ENCODE measurements around the gene GIMD1. TPM values are rescaled to one million over a fixed set of nuclear protein-coding genes. Genes with fewer than 3 reads are reported as not detected.

GIMD1 gene
- total and polyA plus RNA-seq, 4 donors: not detected

- 83% methylated on average over 1 of the region's 1 CpG for WGBS
- no peak for DNase-seq (ENCODE audit: low spot score)
- no peak overlapping the region for H3K9ac ChIP-seq (ENCODE audit: low read depth in 1 of 2, low read length in 2 of 2)
- no peaks in the 10 kb centered on the region for H3K27me3 ChIP-seq (ENCODE audit: control insufficient read depth in 4 of 4, insufficient read depth in 4 of 4, low read length in 3 of 4)
- H3K9me3 ChIP-seq (ENCODE audit: control insufficient read depth in 4 of 4, low read length in 3 of 4): no peaks in the 10 kb centered on the region
- H3K4me3 ChIP-seq (ENCODE audit: low read depth in 1 of 3, low read length in 3 of 3): no peak overlapping the region
- no peak overlapping the region for H3K27ac ChIP-seq (ENCODE audit: low read depth in 1 of 2, low read length in 2 of 2)
- H3K4me1 ChIP-seq (ENCODE audit: control insufficient read depth in 4 of 4, insufficient read depth in 4 of 4, low read length in 3 of 4): no peaks in the 10 kb centered on the region
- H3K36me3 ChIP-seq (ENCODE audit: control insufficient read depth in 4 of 4, insufficient read depth in 3 of 4, low read depth in 1 of 4, low read length in 3 of 4): peaks cover 3 to 12% (median 9%) of the 10 kb centered on the region in 4 donors
- TF ChIP-seq EGR1 (IDR thresholded peaks at IDR 0.05; ENCODE audit: low read depth in 2 of 2) (no peak), CTCF (IDR thresholded peaks at IDR 0.05; ENCODE audit: low read depth, low read length, missing input control) (no peak), SP1 (IDR thresholded peaks at IDR 0.05) (no peak), GABPA (IDR thresholded peaks at IDR 0.05 in 1 of 2, conservative IDR thresholded peaks at IDR 0.05 in 1 of 2) (no peak)
Measured at GRCh38 chr4:106347167-106347566, 21.4 kb downstream of the GIMD1 start.

- 89% methylated on average over 1 of the region's 1 CpG for WGBS
- no peak for TF ChIP-seq RXRA (IDR thresholded peaks at IDR 0.05)
- TF ChIP-seq HNF4G (IDR thresholded peaks at IDR 0.05): no peak
- no peak for TF ChIP-seq ZBTB33 (IDR thresholded peaks at IDR 0.05)
- TF ChIP-seq HNF4A (conservative IDR thresholded peaks at IDR 0.05): no peak
- TF ChIP-seq EGR1 (IDR thresholded peaks at IDR 0.05; ENCODE audit: low read depth in 2 of 2): no peak
- no peak for TF ChIP-seq REST (IDR thresholded peaks at IDR 0.05)
- no peak for TF ChIP-seq FOXA1 (IDR thresholded peaks at IDR 0.05)
- TF ChIP-seq JUND (IDR thresholded peaks at IDR 0.05): no peak
- TF ChIP-seq ATF3 (IDR thresholded peaks at IDR 0.05): no peak
- TF ChIP-seq MAX (IDR thresholded peaks at IDR 0.05): no peak
- no peak for TF ChIP-seq TAF1 (conservative IDR thresholded peaks at IDR 0.05)
- no peak for TF ChIP-seq SP1 (IDR thresholded peaks at IDR 0.05)
- Histone ChIP-seq H3K27me3 (ENCODE audit: control insufficient read depth in 4 of 4, insufficient read depth in 4 of 4, low read length in 3 of 4) (no peaks in the 10 kb centered on the region), H3K4me3 (ENCODE audit: low read depth in 1 of 3, low read length in 3 of 3) (no peak overlapping the region), H3K36me3 (ENCODE audit: control insufficient read depth in 4 of 4, insufficient read depth in 3 of 4, low read depth in 1 of 4, low read length in 3 of 4) (peaks cover 0 to 14% (median 11%) of the 10 kb centered on the region in 4 donors), H3K4me1 (ENCODE audit: control insufficient read depth in 4 of 4, insufficient read depth in 4 of 4, low read length in 3 of 4) (no peaks in the 10 kb centered on the region), H3K9me3 (ENCODE audit: control insufficient read depth in 4 of 4, low read length in 3 of 4) (no peaks in the 10 kb centered on the region), H3K9ac (ENCODE audit: low read depth in 1 of 2, low read length in 2 of 2) (no peak overlapping the region), H3K27ac (ENCODE audit: low read depth in 1 of 2, low read length in 2 of 2) (no peak overlapping the region)
- no peak for DNase-seq (ENCODE audit: low spot score)
Measured at GRCh38 chr4:106344647-106344970, 24.0 kb downstream of the GIMD1 start.
